Measurements from ENCODE around the gene PFN2.
"Not testable (repeated sequence)": the region's sequence is repeated elsewhere in the genome, so short reads cannot be mapped to it uniquely, and the experiment has no call there.

The PFN2 gene

DNA sequence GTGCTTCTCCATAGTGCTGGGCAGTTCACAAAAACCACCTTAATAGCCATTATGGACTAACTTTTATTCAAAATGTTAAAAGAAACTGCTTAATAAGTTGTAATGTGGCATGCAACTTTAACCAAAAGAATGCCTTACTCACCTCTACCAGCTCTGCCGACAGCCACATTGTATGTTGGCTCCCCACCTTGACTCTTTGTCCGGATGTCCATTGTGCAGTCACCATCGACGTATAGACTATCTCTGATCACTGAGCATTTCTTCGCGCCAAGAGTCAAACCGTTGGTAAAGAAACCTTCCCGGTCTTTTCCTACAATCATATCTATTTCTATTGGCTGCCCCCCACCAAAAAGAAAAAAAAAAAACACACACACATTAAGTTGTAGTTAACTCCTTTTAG lies 2.5 kb downstream of the PFN2 start:
- no peak for DNase-seq (ENCODE audit: low read depth)

DNA sequence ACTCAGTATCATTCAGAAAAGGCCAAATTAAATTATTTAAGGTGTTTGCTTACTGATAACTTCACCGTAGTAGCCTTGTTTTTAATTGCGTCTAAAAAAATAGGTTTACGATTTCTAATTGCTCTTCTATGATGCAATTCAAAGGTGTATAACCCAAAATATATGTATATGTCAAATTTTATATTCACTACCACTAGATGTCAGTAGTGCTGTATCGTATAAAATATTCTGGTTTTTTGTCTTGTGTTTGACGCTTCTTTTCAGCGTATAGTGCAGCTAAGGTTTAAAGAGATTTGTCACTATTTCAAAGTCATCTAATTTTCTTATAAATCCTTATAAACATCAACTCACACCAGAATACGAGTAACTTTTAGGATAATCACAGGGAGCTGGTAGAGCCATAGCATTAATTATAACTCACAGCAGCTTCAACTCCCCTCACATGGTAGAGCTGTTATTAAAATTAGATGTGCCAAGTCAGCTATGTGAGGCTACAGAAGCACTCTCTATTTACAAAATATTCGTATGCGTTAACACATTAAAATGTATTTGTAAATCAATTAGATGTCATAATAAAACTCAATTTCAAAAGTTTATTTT lies 3.5 kb downstream of the PFN2 start:
- no peak for DNase-seq (ENCODE audit: low read depth)

DNA sequence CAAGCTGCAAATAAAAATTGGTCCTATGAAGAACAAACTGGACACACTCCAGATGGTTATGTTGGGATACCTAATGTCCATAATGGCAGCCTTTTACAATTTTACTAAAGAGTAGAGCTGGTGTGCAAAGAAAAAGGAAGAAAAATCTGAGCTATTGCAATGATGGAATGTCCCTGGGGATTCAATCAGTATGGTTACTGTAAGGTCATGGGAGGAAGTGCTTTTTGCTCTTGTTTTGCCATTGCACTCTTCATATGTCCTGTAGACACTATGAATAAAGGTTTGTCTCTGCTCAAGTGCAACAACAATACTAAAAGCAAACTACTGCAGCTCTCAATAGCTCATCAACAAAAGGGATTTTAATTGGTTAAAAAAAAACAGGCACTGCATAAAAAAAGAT lies 5.4 kb downstream of the PFN2 start:
- DNase-seq (ENCODE audit: low read depth) = no peak

DNA sequence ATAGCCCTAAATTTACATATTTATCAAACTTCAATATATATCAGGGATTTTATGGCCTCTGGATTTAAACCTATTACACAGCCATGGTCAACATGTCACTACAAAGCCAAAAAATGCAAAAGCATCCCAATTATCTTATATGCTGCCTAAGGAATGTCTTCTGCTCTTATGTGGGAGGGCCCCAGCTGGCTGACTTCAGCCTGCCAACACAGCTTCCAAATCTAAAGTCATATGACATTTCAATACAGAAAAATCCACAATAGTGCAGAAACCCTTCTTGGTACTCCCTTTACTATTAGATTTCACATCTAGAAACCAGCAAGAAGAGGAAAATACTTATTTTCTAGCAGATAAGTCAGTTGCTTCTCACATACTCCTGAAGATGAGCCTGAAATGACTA lies 6.4 kb downstream of the PFN2 start:
- DNase-seq (ENCODE audit: low read depth) = no peak

DNA sequence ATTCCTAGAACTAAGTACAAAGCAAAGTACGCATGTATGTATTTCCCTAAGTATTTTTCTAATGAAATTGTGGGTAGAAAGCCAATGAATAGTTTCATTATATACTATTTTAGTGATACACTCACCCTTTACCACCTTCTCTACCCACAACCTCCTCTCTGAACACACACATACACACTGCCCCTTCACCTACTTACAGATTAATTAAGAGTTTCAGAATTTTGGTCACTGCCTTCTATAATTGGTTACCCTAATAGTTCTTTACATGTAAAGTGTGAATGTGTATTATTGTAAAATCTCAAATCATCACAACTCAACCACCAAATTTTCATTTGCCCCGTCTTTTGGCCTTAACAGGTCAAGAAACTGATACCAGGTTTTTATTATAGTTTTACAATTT lies 7.2 kb downstream of the PFN2 start:
- DNase-seq (ENCODE audit: low read depth) = no peak

DNA sequence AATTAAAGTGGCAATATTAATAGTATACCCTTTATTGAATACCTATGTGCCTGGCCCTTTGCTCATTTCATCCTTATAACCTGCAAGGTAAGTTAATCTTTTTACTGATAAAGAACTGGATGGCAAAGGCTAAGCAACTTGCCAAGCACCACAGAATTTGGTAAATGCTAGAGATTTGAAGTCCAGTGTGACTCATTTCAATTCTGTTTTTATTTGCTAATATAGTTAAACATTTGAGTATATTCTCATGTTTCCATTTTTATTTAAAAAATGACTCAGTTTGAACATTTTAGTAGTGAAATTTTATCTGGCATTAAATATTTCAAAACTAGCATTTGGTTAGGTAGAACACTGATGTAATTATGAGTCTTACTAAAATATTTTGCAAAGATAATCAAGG lies 11.3 kb downstream of the PFN2 start:
- DNase-seq (ENCODE audit: low read depth) = no peak

DNA sequence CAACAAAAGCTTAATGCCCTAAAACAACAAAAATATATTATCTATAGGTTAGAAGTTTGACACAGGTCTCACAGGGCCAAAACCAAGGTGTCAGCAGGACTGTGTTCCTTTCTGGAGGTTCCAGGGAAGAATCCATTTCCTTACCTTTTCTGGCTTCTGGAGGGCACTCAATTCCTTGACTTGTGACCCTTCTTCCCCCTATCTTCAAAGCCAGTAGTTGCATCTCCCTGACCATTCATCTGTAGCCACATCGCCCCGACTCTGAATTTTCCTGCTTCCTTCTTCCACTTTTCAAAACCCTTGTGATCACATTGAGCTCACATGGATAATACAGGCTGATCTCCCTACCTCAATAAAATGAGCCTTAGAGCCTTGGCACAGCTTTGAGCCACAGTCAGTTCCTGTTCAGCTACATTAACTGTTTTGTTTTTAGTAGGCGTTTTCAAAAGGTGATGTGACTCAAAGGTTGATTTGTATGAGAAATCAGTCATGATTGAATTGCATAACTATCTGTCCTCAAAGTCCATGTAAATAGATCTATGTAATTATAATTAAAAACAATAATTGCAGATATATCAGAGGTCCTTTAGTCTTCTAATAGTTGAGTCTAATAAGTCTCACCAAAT lies 12.4 kb downstream of the PFN2 start:
- no peak for DNase-seq (ENCODE audit: low read depth)

DNA sequence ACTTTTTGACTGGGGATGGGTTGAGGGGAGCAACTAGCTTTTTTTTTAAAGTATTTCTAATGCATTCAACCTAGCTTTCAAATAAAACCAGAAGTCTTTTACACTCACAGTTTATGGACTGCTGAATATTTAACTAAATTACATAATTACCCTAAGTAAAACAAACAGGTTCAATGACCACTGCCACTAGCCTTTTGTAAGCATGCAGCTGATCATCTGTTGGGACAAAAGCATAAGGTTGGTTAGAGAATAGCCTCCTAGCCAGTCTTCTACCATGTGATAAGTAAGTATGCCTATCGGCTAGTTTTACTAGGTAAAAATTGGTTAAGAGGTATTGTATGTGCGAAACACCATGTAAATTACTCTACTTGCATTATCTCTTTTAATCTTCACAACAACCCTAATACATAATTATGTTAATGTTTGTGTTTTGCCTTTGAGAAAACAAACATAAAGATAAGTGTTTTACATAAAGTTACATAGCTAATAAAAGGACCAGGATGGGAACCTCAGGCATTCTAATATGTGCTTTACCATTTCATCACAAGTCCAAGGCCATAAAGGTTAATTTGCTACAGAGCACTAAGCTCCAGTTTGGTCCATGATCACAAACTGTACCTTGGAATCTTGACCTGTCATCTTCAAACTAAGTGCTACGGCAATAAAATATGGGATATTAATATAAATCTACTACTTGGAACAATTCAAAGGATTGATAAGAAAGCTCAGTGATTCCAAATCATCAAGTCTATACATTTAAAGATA lies 13.2 kb downstream of the PFN2 start:
- no peak for DNase-seq (ENCODE audit: low read depth)

DNA sequence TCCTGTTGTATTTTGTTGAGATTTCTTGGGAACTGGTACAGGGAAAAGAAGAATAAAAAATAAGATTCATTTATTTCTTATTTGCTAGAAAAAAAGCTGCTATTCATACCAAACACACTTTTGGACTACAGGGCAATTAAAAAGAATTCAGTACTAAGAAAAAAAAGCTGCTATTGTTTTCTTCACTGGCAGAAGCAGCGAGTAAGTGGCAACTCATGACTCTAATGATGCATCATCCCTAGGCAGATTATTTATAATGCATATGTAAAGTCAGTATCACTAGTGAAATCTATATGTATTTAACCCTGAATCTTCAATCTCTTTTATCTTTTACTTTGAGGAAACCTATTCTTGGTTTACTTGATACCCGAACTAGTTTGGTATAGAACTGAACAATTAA lies 15.2 kb downstream of the PFN2 start:
- DNase-seq (ENCODE audit: low read depth) = no peak

DNA sequence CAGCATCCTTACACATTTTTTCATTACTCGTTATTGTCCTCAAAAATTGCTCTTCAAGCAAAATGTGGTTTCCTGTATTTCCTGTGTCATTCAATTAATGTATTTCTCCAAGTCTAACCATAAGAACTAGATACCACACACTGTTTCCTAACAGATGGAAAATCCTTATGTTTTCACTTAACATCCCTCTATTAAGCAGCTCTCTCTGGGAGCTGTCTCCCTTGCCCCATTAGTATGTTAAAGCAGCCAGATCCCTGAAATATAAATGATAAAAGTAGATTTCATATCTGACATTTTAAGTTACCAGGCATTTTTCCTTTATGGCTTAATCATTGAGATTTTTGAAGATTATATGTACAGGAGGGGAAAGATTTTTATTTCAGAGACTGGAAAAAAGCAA lies 15.9 kb downstream of the PFN2 start:
- DNase-seq (ENCODE audit: low read depth) = no peak

DNA sequence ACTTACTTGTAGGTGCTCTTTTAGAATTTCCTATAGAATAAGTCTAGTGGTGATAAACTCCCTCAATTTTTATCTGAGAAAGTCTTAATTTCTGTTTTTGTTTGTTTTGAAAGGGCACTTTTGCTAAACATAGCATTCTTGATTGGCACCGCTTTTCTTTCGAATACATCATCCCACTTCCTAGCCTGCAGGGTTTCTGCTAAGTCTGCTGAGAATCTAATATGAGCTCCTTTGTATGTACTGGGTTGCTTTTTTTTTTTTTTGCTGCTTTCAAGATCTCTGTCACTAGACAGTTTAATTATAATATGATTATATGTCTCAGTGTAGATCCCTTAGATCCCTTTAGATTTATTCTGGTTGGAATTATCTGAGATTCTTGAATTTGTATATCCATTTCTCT lies 21.5 kb downstream of the PFN2 start:
- DNase-seq (ENCODE audit: low read depth) = no peak

DNA sequence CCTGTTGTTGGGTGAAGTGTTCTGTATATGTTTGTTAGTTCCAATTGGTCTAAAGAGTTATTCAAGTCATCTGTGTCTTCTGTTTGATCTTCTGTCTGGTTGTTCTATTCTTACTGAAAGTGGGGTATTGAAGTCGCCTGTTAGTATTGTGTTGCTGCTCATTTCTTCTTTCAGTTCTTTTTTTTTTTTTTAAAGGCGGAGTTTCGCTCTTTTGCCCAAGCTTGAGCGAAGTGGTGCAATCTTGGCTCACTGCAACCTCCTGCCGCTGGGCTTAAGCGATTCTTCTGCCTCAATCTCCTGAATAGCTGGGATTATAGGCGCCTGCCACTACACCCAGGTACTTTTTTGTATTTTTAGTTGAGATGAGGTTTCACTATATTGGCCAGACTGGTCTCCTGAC lies 23.5 kb downstream of the PFN2 start:
- DNase-seq (ENCODE audit: low read depth) = no peak

DNA sequence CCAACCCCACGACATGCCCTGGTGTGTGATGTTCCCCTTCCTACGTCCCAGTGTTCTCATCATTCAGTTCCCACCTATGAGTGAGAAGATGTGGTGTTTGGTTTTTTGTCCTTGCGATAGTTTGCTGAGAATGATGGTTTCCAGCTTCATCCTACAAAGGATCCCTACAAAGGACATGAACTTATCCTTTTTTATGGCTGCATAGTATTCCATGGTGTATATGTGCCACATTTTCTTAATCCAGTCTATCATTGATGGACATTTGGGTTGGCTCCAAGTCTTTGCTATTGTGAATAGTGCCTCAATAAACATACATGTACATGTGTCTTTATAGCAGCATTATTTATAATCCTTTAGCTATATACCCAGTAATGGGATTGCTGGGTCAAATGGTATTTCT lies 26.7 kb downstream of the PFN2 start:
- not testable (repeated sequence) for DNase-seq (ENCODE audit: low read depth)

DNA sequence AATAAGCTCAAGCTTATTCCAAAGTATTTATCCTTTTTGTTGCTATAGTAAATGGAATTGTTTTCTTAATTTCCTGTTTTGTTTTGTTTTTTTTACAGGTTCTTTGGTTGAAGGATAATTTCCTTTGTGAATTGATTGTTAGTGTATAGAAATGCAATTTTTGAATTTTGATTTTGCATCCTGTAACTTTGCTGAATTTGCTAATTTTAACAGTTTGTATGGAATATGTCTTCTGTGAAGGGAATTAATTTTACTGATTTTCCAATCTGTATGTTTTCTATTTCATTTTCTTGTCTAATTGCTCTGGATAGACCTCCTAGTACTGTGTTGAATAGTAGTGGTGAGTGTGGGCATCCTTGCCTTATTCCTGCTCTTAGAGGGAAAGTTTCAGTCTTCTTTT lies 28.3 kb downstream of the PFN2 start:
- DNase-seq (ENCODE audit: low read depth) = no peak

DNA sequence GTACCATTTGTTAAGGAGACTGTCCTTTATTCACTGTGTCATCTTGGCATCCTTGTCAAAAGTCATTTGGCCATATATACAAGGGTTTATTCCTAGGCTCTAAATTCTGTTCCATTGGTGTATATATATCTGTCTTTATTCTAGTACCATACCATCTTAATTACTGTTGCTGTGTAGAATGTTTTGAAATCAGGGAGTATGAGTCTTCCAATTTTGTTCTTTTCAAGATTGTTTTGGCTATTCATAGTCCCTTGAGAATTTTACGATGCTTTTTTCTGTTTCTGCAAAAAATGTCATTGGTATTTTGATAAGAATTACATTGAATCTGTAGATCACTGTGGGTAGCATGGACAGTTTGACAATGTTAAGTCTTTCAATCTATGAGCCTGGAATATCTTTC lies 28.7 kb downstream of the PFN2 start:
- DNase-seq (ENCODE audit: low read depth) = no peak

DNA sequence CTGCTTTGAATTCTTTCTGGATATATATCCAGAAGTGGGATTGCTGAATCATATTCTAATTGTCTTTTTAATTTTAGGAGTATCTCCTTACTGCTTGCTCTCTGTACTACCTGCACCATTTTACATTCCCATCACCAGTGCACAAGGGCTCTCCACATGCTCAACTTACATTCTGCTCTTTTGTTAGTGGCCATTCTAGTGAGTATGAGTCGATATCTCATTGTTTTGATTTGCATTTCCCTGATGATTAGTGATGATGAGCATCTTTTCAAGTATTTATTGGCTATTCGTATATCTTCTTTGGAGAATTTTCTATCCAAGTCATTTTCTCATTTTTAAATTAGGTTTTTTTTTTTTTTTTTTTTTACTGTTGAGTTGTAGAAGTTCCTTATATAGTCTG lies 29.5 kb downstream of the PFN2 start:
- DNase-seq (ENCODE audit: low read depth) = no peak

DNA sequence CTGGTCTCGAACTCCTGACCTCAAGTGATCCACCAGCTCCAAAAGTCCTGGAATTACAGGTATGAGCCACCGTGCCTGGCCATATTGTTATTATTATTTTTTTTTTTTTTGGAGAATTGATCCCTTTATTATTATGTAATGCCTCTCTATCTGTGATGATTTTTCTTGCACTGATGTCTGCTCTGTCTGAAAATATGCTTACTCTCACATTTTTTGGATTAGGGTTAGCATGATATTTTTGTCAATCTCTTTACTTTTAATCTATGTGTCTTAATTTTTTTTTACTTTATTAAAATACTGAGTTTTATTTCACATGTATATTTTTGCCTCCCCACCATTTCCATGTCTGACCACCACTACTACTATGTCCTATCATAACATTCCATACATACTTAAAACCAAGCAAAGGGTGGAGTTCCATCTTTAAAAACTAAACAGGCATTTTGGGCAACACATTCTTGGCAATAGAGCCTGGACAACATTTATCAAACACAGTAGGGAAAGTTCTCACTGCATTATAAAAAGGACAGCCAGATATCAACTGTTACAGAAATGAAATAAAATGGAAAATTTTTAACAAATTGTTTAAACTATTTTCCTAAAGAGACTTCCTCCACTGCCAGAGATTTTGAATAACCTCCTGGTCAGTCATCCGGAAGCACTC lies 32.2 kb downstream of the PFN2 start:
- DNase-seq (ENCODE audit: low read depth) = not testable (repeated sequence)

DNA sequence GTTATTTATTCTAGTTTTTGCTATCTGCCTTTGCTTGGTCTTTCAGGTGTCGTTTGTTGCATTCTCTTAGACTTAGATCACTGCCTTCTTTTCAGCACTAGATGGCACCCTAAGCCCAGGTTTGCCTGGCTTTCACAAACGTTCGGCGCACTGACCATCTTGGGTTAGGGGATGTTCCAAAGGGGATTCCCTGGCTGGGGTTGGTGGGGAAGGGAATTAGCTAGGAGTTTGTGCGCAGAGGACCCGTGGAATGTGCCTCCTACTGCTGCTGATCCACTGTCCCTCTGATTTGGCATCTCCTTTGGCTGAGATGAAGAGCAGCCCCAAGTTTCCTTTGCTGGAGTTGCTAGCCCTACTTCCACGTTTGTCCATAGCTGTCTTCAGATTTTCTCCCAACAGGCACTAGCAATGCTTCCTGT lies 33.9 kb downstream of the PFN2 start:
- peak; percentile 7 for DNase-seq (ENCODE audit: low read depth)

DNA sequence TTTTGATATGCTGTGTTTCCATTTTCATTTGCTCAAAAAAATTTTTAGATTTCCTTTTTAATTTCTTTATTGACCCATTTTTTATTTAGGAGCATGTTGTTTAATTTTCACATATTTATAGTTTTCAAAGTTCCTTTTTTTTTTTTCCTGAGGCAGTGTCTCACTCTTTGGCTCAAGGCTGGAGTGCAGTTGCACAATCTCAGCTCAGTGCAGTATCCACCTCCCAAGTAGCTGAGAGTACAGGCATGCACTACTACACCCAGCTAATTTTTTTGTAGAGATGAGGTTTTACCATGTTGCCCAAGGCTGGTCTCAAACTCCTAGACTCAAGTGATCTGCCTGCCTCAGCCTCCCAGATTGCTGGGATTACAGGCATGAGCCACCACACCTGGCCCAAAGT lies 36.2 kb downstream of the PFN2 start:
- no peak for DNase-seq (ENCODE audit: low read depth)

DNA sequence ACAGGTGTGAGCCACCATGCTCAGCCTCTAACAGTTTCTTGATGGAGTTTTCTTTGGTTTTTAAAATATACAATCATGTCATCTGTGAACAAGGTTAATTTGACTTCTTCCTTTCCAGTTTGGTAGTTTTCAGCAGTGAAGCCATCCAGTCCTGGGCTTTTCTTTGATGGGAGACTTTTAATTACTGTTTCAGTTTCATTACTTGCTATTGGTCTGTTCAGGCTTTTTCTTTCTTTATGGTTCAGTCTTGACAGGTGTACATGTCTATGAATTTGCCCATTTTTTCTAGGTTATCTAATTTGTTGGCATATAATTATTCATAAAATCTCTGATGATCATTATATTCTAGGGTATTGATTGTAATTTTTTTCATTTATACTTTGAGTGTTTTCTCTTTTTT lies 36.8 kb downstream of the PFN2 start:
- DNase-seq (ENCODE audit: low read depth) = no peak

DNA sequence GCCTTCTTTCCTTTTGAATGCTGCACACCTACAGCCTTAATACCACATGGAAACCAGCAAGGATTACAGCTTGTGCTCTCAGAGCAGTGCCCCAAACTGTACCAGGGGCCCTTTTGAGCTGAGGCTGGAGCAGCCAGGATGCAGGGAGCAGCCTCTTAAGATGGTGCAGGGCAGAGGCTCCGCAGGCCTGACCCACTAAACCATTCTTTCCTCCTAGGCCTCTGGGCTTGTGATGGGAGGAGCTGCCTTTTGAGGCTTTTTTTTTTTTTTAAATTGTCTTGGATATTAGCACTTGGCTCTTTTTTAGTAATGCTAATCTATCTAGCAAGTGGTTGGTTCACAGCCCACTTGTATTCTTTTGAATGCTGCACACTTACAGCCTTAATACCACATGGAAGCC lies 37.7 kb downstream of the PFN2 start:
- DNase-seq (ENCODE audit: low read depth) = no peak

DNA sequence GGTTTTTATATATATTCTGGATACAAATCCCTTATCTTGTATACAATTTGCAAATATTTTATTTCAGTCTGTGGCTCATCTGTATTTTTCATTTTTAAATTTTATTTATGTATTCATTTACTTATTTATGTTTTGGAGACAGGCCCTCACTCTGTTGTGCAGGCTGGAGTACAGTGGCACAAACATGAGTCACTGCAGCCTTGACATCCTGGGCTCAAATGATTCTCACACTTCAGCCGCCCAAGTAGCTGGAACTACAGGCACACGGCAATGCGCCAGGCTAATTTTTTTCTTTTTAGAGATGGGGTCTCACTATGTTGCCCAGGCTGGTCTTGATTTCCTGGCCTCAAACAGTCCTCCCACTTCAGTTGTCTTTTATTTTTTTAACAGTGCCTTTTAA lies 50.6 kb downstream of the PFN2 start:
- no peak for DNase-seq (ENCODE audit: low read depth)

DNA sequence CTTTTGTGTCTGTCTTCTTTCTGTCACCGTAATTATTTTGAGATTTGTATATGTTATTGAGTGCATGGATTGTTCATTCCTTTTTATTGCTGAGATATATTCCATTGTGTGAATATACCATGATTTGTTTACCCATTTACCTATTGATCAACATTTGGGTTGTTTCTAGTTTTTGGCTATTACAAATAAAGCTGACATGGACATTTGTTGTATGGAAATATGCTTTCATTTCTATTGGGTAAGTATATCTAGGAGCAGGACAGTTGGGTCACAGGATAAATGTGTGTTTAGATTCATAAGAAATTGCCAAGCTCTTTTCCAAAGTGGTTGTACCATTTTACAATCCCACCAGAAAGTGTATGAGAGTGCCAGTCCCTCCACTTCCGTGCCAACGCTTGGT lies 51.2 kb downstream of the PFN2 start:
- no peak for DNase-seq (ENCODE audit: low read depth)
